Adrenal gland (tissue), 5 donors: Measurements from ENCODE around the gene NTS.

Source experiments
- POLR2A ChIP-seq, 2 donors: fragments of 450-650 bp; IDR thresholded peaks; one replicate each; pipeline ENCODE4 v1.6.1; 2017; ENCODE audit warnings: antibody characterized with exemption in 2 of 2, mild to moderate bottlenecking in 2 of 2, moderate library complexity in 1 of 2
- TF ChIP-seq, protein P1 (sequence below), 6 experiments: fragments of 450-650 bp in 4 of 6; fragments of 200-600 bp in 2 of 6; sonication (generic) in 1 of 6; IDR thresholded peaks; 1 replicate in 5 of 6; 2 replicates in 1 of 6; pipeline versions ENCODE4 v1.5.1 to v1.8.0; 2016 to 2021; ENCODE audit warnings: antibody characterized with exemption in 6 of 6, mild to moderate bottlenecking in 2 of 6, moderate library complexity in 1 of 6
- donor health status: DM: no; HTN: no; CAD: no.

DNA sequence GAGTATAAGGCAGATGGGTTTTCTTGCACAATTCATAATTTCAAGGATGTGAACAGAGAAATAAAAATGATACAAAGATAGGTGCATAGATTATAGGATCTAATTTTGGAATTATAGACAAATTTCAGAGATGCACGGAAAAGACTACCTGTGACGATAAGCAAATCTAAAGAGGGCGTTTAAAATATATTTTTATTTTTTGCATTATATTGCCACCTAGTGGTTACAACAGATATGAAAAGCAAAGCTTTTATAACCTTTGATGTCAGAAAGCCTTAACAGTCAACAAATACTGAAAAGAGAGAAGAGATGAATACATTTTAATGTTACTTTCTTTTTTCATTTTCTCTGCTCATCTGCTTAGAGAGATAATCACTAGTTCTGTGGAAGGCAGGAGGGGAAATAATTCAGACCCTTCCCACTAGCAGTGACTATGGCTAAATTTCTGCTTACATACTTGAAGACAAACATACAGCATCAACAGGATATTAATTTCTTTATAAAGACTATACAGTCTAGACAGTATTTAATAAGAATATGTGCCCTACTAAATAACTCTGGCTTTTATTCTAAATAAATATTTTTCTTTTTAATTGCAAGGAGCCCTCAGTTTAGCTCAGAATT lies 46.3 kb downstream of the NTS start:
- TF ChIP-seq, protein P1, sequence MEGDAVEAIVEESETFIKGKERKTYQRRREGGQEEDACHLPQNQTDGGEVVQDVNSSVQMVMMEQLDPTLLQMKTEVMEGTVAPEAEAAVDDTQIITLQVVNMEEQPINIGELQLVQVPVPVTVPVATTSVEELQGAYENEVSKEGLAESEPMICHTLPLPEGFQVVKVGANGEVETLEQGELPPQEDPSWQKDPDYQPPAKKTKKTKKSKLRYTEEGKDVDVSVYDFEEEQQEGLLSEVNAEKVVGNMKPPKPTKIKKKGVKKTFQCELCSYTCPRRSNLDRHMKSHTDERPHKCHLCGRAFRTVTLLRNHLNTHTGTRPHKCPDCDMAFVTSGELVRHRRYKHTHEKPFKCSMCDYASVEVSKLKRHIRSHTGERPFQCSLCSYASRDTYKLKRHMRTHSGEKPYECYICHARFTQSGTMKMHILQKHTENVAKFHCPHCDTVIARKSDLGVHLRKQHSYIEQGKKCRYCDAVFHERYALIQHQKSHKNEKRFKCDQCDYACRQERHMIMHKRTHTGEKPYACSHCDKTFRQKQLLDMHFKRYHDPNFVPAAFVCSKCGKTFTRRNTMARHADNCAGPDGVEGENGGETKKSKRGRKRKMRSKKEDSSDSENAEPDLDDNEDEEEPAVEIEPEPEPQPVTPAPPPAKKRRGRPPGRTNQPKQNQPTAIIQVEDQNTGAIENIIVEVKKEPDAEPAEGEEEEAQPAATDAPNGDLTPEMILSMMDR (IDR thresholded peaks at IDR 0.05), result peak; percentile 35 to 75 (median 55)
- no peak for TF ChIP-seq POLR2A (IDR thresholded peaks at IDR 0.05)
